Measurements from ENCODE around the gene PVALB. TPM values are rescaled to one million over a fixed set of nuclear protein-coding genes. Genes with fewer than 3 reads are reported as not detected.
A peak's percentile ranks its signal among the peaks of the same experiment; 100 is the strongest.

Gene PVALB
- total RNA-seq, 1 donor from 2014 or later, result not detected

- H3K4me3 ChIP-seq, result no peak overlapping the region
- no peak for TF ChIP-seq CTCF (IDR thresholded peaks at IDR 0.05)
- intact Hi-C loops (cut with DNase I), result no loop called here
- H3K4me1 ChIP-seq, result no peaks in the 10 kb centered on the region
- H3K9me3 ChIP-seq, result no peaks in the 10 kb centered on the region
- H3K27me3 ChIP-seq, result no peaks in the 10 kb centered on the region
- no peak for DNase-seq (ENCODE audit: low spot score in 2 of 2)
- H3K27ac ChIP-seq, result no peak overlapping the region
- peaks cover 0 to 26% of the 10 kb centered on the region in 2 donors for H3K36me3 ChIP-seq
These were observed 50.8 kb downstream of the PVALB start for GRCh38 chr22:36765943-36766450.

- Histone ChIP-seq H3K27me3 (no peaks in the 10 kb centered on the region), H3K9me3 (no peaks in the 10 kb centered on the region), H3K4me3 (no peak overlapping the region), H3K36me3 (peaks cover 0 to 26% of the 10 kb centered on the region in 2 donors), H3K27ac (no peak overlapping the region), H3K4me1 (no peaks in the 10 kb centered on the region)
- no peak for TF ChIP-seq CTCF (IDR thresholded peaks at IDR 0.05)
- intact Hi-C loops (cut with DNase I), result no loop called here
- no peak for DNase-seq (ENCODE audit: low spot score in 2 of 2)
These were observed 51.5 kb downstream of the PVALB start for GRCh38 chr22:36765131-36765942.

GRCh38 chr22:36764641-36765040 lies 52.2 kb downstream of the PVALB start:
- H3K36me3 ChIP-seq, result peaks cover 0 to 26% of the 10 kb centered on the region in 2 donors
- DNase-seq (ENCODE audit: low spot score in 2 of 2), result peak in 1 of 2 donors; percentile 38
- no peak overlapping the region for H3K27ac ChIP-seq
- no peaks in the 10 kb centered on the region for H3K4me1 ChIP-seq
- no peak for TF ChIP-seq CTCF (IDR thresholded peaks at IDR 0.05)
- intact Hi-C loops (cut with DNase I), result no loop called here
- no peak overlapping the region for H3K4me3 ChIP-seq
- no peaks in the 10 kb centered on the region for H3K9me3 ChIP-seq
- no peaks in the 10 kb centered on the region for H3K27me3 ChIP-seq

GRCh38 chr22:36764060-36764459 lies 52.8 kb downstream of the PVALB start:
- Histone ChIP-seq H3K9me3 (no peaks in the 10 kb centered on the region), H3K4me1 (no peaks in the 10 kb centered on the region), H3K4me3 (no peak overlapping the region), H3K27ac (no peak overlapping the region), H3K27me3 (no peaks in the 10 kb centered on the region), H3K36me3 (peaks cover 0 to 26% of the 10 kb centered on the region in 2 donors)
- intact Hi-C loops (cut with DNase I), result no loop called here
- TF ChIP-seq CTCF (IDR thresholded peaks at IDR 0.05), result no peak
- DNase-seq (ENCODE audit: low spot score in 2 of 2), result peak in 1 of 2 donors; percentile 8

GRCh38 chr22:36763576-36763975 lies 53.3 kb downstream of the PVALB start:
- peaks cover 0 to 26% of the 10 kb centered on the region in 2 donors for H3K36me3 ChIP-seq
- H3K27ac ChIP-seq, result no peak overlapping the region
- DNase-seq (ENCODE audit: low spot score in 2 of 2), result peak in 1 of 2 donors; percentile 50
- TF ChIP-seq CTCF (IDR thresholded peaks at IDR 0.05), result no peak
- intact Hi-C loops (cut with DNase I), result no loop called here
- H3K4me1 ChIP-seq, result no peaks in the 10 kb centered on the region
- H3K27me3 ChIP-seq, result no peaks in the 10 kb centered on the region
- no peaks in the 10 kb centered on the region for H3K9me3 ChIP-seq
- H3K4me3 ChIP-seq, result no peak overlapping the region

Measured in ascending aorta (tissue), 2 donors.